Activated CD4-positive, alpha-beta memory T cell treated with anti-CD3 and anti-CD28 coated beads for 36 hours (primary cell): ENCODE measurements around the gene ASPG. TPM values are rescaled to one million over a fixed set of nuclear protein-coding genes. Genes with fewer than 3 reads are reported as not detected.

Experiments
- CTCF ChIA-PET: fragments of 350-600 bp; sonication (Branson Sonifier 250); formaldehyde crosslinking; loops from one replicate; lab custom pipeline; 2021; ENCODE audit warnings: antibody characterized with exemption, inconsistent platforms; lab: Charles Lee
- POLR2A ChIA-PET: fragments of 350-600 bp; sonication (Branson Sonifier 250); formaldehyde crosslinking; loops from one replicate; lab custom pipeline; 2021; ENCODE audit warnings: antibody characterized with exemption; lab: Charles Lee
- DNase-seq: peaks from one replicate; pipeline ENCODE4 v3.0.0-alpha.2; 2020
- H3K27ac Mint-ChIP-seq: one replicate; pipeline ENCODE4 v1.8.0; 2021; ENCODE audit warnings: mixed read lengths
- H3K27me3 Mint-ChIP-seq: one replicate; pipeline ENCODE4 v1.8.0; 2021; ENCODE audit warnings: mixed read lengths
- H3K36me3 Mint-ChIP-seq: one replicate; pipeline ENCODE4 v1.8.0; 2021; ENCODE audit warnings: mixed read lengths
- H3K4me1 Mint-ChIP-seq: one replicate; pipeline ENCODE4 v1.8.0; 2021; ENCODE audit warnings: low read depth, mixed read lengths
- H3K4me3 Mint-ChIP-seq: one replicate; pipeline ENCODE4 v1.8.0; 2021; ENCODE audit warnings: mild to moderate bottlenecking, mixed read lengths
- H3K9me3 Mint-ChIP-seq: one replicate; pipeline ENCODE4 v1.8.0; 2021; ENCODE audit warnings: mixed read lengths
- intact Hi-C: fragments of 100-400 bp; cut with micrococcal nuclease; formaldehyde crosslinking; loops from one replicate; pipeline ENCODE4 v1.15.1; 2023
- total RNA-seq, 2 experiments: library from RNA; stranded (reverse); gene quantifications; one replicate each; pipeline ENCODE4 v1.2.3, GENCODE V29; 2021

The ASPG gene
- total RNA-seq, 2 experiments from 2014 or later: not detected

- Mint-ChIP-seq H3K9me3 (no peaks in the 10 kb centered on the region), H3K4me1 (no peaks in the 10 kb centered on the region), H3K27me3 (peaks cover 23% of the 10 kb centered on the region), H3K4me3 (no peak overlapping the region), H3K27ac (no peak overlapping the region), H3K36me3 (no peaks in the 10 kb centered on the region)
- CTCF ChIA-PET: interaction anchor here (2.8 kb wide), 1 partner anchor 11 kb away, joined by 8 read pairs; no protein-coding TSS in a partner anchor
- intact Hi-C loops: no loop called here
- POLR2A ChIA-PET: no interaction called here
- DNase-seq: no peak
Observed at GRCh38 chr14:104118006-104118844, 32.7 kb downstream of the ASPG start.

- peaks cover 25% of the 10 kb centered on the region for H3K27me3 Mint-ChIP-seq
- peaks cover 5% of the 10 kb centered on the region for H3K9me3 Mint-ChIP-seq
- H3K27ac Mint-ChIP-seq: no peak overlapping the region
- peaks cover under 1% of the 10 kb centered on the region for H3K36me3 Mint-ChIP-seq
- H3K4me1 Mint-ChIP-seq: no peaks in the 10 kb centered on the region
- no peak overlapping the region for H3K4me3 Mint-ChIP-seq
- intact Hi-C loops: no loop called here
- ChIA-PET CTCF (interaction anchor here (1.8 to 2.8 kb wide), 2 partner anchors 11 to 41 kb away, joined by 5 to 8 read pairs; no protein-coding TSS in a partner anchor), POLR2A (no interaction called here)
- DNase-seq: no peak
Observed at GRCh38 chr14:104119119-104119487, 33.6 kb downstream of the ASPG start.

GRCh38 chr14:104119488-104120251 lies 34.2 kb downstream of the ASPG start:
- DNase-seq: no peak
- ChIA-PET CTCF (interaction anchor here (1.8 to 2.8 kb wide), 2 partner anchors 10 to 42 kb away, joined by 5 to 8 read pairs; no protein-coding TSS in a partner anchor), POLR2A (no interaction called here)
- H3K27me3 Mint-ChIP-seq: peaks cover 25% of the 10 kb centered on the region
- no peak overlapping the region for H3K4me3 Mint-ChIP-seq
- H3K36me3 Mint-ChIP-seq: peaks cover 1% of the 10 kb centered on the region
- intact Hi-C loops: no loop called here
- H3K9me3 Mint-ChIP-seq: peaks cover 6% of the 10 kb centered on the region
- no peak overlapping the region for H3K27ac Mint-ChIP-seq
- H3K4me1 Mint-ChIP-seq: no peaks in the 10 kb centered on the region

GRCh38 chr14:104120281-104120741 lies 34.8 kb downstream of the ASPG start:
- intact Hi-C loops: no loop called here
- Mint-ChIP-seq H3K4me1 (no peaks in the 10 kb centered on the region), H3K4me3 (no peak overlapping the region), H3K27ac (no peak overlapping the region), H3K36me3 (peaks cover 1% of the 10 kb centered on the region), H3K27me3 (peaks cover 24% of the 10 kb centered on the region), H3K9me3 (peaks cover 10% of the 10 kb centered on the region)
- POLR2A ChIA-PET: no interaction called here
- CTCF ChIA-PET: interaction anchor here (1.8 to 2.8 kb wide), 2 partner anchors 9 to 43 kb away, joined by 5 to 8 read pairs; no protein-coding TSS in a partner anchor
- no peak for DNase-seq

GRCh38 chr14:104121142-104121541 lies 35.6 kb downstream of the ASPG start:
- CTCF ChIA-PET: no interaction called here
- H3K4me1 Mint-ChIP-seq: no peaks in the 10 kb centered on the region
- intact Hi-C loops: no loop called here
- POLR2A ChIA-PET: no interaction called here
- peaks cover 16% of the 10 kb centered on the region for H3K27me3 Mint-ChIP-seq
- H3K4me3 Mint-ChIP-seq: no peak overlapping the region
- DNase-seq: no peak
- peaks cover 11% of the 10 kb centered on the region for H3K9me3 Mint-ChIP-seq
- peaks cover 1% of the 10 kb centered on the region for H3K36me3 Mint-ChIP-seq
- no peak overlapping the region for H3K27ac Mint-ChIP-seq

GRCh38 chr14:104123879-104124278 lies 38.4 kb downstream of the ASPG start:
- no peak overlapping the region for H3K4me3 Mint-ChIP-seq
- H3K27me3 Mint-ChIP-seq: peaks cover 22% of the 10 kb centered on the region
- POLR2A ChIA-PET: interaction anchor here (0.7 kb wide), 1 partner anchor 23 kb away, joined by 3 read pairs; no protein-coding TSS in a partner anchor
- H3K9me3 Mint-ChIP-seq: peaks cover 18% of the 10 kb centered on the region
- no peak for DNase-seq
- no peak overlapping the region for H3K27ac Mint-ChIP-seq
- no peaks in the 10 kb centered on the region for H3K4me1 Mint-ChIP-seq
- peaks cover 1% of the 10 kb centered on the region for H3K36me3 Mint-ChIP-seq
- CTCF ChIA-PET: interaction anchor here (1.0 kb wide), 1 partner anchor 46 kb away, joined by 3 read pairs; no protein-coding TSS in a partner anchor
- intact Hi-C loops: no loop called here

- Mint-ChIP-seq H3K4me1 (no peaks in the 10 kb centered on the region), H3K27me3 (peaks cover 20% of the 10 kb centered on the region), H3K27ac (no peak overlapping the region), H3K4me3 (no peak overlapping the region), H3K36me3 (peaks cover 1% of the 10 kb centered on the region), H3K9me3 (peaks cover 27% of the 10 kb centered on the region)
- DNase-seq: no peak
- ChIA-PET POLR2A (no interaction called here), CTCF (no interaction called here)
- intact Hi-C loops: no loop called here
Observed at GRCh38 chr14:104125011-104125410, 39.5 kb downstream of the ASPG start.

GRCh38 chr14:104126753-104127152 lies 41.3 kb downstream of the ASPG start:
- H3K9me3 Mint-ChIP-seq: peaks cover 31% of the 10 kb centered on the region
- H3K4me3 Mint-ChIP-seq: no peak overlapping the region
- ChIA-PET CTCF (interaction anchor here (0.7 to 1.3 kb wide), 2 partner anchors 49 to 245 kb away, joined by 3 to 5 read pairs; no protein-coding TSS in a partner anchor), POLR2A (no interaction called here)
- intact Hi-C loops: no loop called here
- H3K4me1 Mint-ChIP-seq: no peaks in the 10 kb centered on the region
- peaks cover 1% of the 10 kb centered on the region for H3K36me3 Mint-ChIP-seq
- H3K27me3 Mint-ChIP-seq: peaks cover 23% of the 10 kb centered on the region
- no peak overlapping the region for H3K27ac Mint-ChIP-seq
- no peak for DNase-seq

- Mint-ChIP-seq H3K4me1 (no peaks in the 10 kb centered on the region), H3K27me3 (peaks cover 34% of the 10 kb centered on the region), H3K9me3 (peaks cover 27% of the 10 kb centered on the region), H3K36me3 (peaks cover 1% of the 10 kb centered on the region), H3K27ac (no peak overlapping the region), H3K4me3 (no peak overlapping the region)
- intact Hi-C loops: no loop called here
- ChIA-PET CTCF (interaction anchor here (1.2 to 2.3 kb wide), 4 partner anchors 10 to 200 kb away, joined by 3 to 29 read pairs (median 10); no protein-coding TSS in a partner anchor), POLR2A (no interaction called here)
- DNase-seq: no peak
Observed at GRCh38 chr14:104128981-104129380, 43.5 kb downstream of the ASPG start.

GRCh38 chr14:104129556-104129955 lies 44.1 kb downstream of the ASPG start:
- intact Hi-C loops: no loop called here
- CTCF ChIA-PET: interaction anchor here (0.8 to 2.3 kb wide), 5 partner anchors 10 to 517 kb away, joined by 3 to 29 read pairs (median 8); no protein-coding TSS in a partner anchor

GRCh38 chr14:104130974-104131651 lies 45.6 kb downstream of the ASPG start:
- ChIA-PET POLR2A (no interaction called here), CTCF (interaction anchor here (1.4 kb wide), 1 partner anchor 53 kb away, joined by 6 read pairs; no protein-coding TSS in a partner anchor)
- Mint-ChIP-seq H3K9me3 (peaks cover 20% of the 10 kb centered on the region), H3K27ac (no peak overlapping the region), H3K27me3 (peaks cover 47% of the 10 kb centered on the region), H3K4me3 (no peak overlapping the region), H3K36me3 (no peaks in the 10 kb centered on the region), H3K4me1 (no peaks in the 10 kb centered on the region)
- peak; percentile 43 for DNase-seq
- intact Hi-C loops: loop anchor here (1.0 kb wide), 1 partner anchor 53 kb away; no protein-coding TSS in a partner anchor

More at GRCh38 chr14:104129556-104129955, 44.1 kb downstream of the ASPG start:
- Mint-ChIP-seq H3K36me3 (no peaks in the 10 kb centered on the region), H3K9me3 (peaks cover 25% of the 10 kb centered on the region), H3K4me1 (no peaks in the 10 kb centered on the region), H3K27ac (no peak overlapping the region), H3K4me3 (no peak overlapping the region), H3K27me3 (peaks cover 37% of the 10 kb centered on the region)
- DNase-seq: no peak
- POLR2A ChIA-PET: no interaction called here
